NT2/D1 (cell line): Measurements from ENCODE around the gene STRIT1.

Experiments
- DNase-seq: peaks from one replicate; pipeline ENCODE4 v3.0.0-alpha.2; 2011; ENCODE audit warnings: low read depth, low spot score
- H3K27me3 ChIP-seq: 2 replicates; pipeline ENCODE4 v1.6.0; 2011; ENCODE audit warnings: mild to moderate bottlenecking; ENCODE audit not compliant: insufficient read length, insufficient read depth
- H3K36me3 ChIP-seq: 2 replicates; pipeline ENCODE4 v1.6.1; 2011; ENCODE audit warnings: mild to moderate bottlenecking, low read length, mixed read lengths; ENCODE audit not compliant: insufficient read depth, insufficient read length
- H3K4me1 ChIP-seq: 2 replicates; pipeline ENCODE4 v1.5.1; 2011; ENCODE audit not compliant: insufficient read depth, insufficient read length
- H3K4me3 ChIP-seq: 2 replicates; pipeline ENCODE4 v1.5.1; 2011; ENCODE audit warnings: low read depth; ENCODE audit not compliant: insufficient read length
- H3K9ac ChIP-seq: 2 replicates; pipeline ENCODE4 v1.6.0; 2011; ENCODE audit warnings: low read depth; ENCODE audit not compliant: insufficient read length
- H3K9me3 ChIP-seq: 2 replicates; pipeline ENCODE4 v1.5.1; 2011; ENCODE audit warnings: mild to moderate bottlenecking, low read length; ENCODE audit not compliant: insufficient read depth
- SUZ12 ChIP-seq: IDR thresholded peaks from 2 replicates; pipeline ENCODE4 v1.6.1; 2011; ENCODE audit not compliant: insufficient read length, insufficient read depth; ENCODE audit errors: extremely low read depth
- YY1 ChIP-seq: IDR thresholded peaks from 2 replicates; pipeline ENCODE4 v1.6.1; 2011; ENCODE audit not compliant: insufficient read length, insufficient read depth
- ZNF274 ChIP-seq: IDR thresholded peaks from 2 replicates; pipeline ENCODE4 v1.6.1; 2011; ENCODE audit warnings: mild to moderate bottlenecking, low read depth, low read length

STRIT1 gene

DNA sequence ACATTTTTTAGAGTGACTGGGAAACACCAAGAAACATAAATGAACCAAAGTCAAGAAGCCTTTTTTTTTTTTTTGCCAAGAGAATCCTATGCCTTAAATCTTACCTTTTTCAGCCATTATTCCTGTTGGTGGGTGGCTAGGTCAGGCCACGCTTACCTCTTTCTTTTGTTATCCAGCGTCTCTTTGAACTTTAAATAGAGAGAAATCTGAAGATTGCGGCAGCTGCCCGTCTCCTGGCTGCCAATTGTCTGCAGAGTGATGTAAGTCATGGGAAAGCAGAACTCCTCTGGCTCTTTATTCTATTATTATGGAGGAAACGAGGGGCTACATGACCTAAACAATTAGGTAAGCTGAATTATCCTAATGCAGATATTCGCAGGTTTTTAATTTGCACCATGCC is at the start of gene STRIT1:
Gene STRIT1 (minus strand): TSS at position 168 of the 400 bp plus-strand sequence.
- TF ChIP-seq YY1 (no peak), SUZ12 (no peak), ZNF274 (no peak)
- no peak for DNase-seq
- no peaks in the 10 kb centered on the region for H3K27me3 ChIP-seq
- H3K36me3 ChIP-seq, result no peaks in the 10 kb centered on the region
- no peak within 1 kb of the TSS for H3K9ac ChIP-seq
- H3K9me3 ChIP-seq, result peaks cover 17% of the 10 kb centered on the region
- H3K4me1 ChIP-seq, result no peaks in the 10 kb centered on the region
- no peak within 1 kb of the TSS for H3K4me3 ChIP-seq

DNA sequence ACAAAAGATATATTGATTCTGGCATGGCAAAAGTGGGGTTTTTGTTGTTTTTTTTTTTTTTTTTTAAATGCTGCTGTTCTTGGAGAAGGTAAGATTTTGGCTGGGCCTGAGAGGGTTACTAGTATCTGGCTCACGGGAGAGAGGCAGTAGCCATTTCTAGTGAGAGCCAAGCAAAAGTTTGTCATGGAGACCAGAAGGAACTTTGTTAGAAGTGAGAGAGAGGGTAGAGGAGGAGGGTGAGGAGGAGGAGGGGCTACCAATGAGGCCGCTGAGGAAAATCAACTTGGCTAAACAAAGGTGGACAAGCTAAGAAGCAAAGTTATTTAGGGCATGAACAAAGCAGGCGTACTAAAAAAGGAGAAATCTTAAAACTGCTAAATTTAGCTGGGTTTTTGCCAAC is 48.9 kb upstream of the STRIT1 start:
- Histone ChIP-seq H3K9me3 (no peaks in the 10 kb centered on the region), H3K9ac (no peak overlapping the region), H3K36me3 (no peaks in the 10 kb centered on the region), H3K4me1 (peaks cover 2% of the 10 kb centered on the region), H3K4me3 (no peak overlapping the region), H3K27me3 (no peaks in the 10 kb centered on the region)
- no peak for TF ChIP-seq SUZ12
- TF ChIP-seq ZNF274, result no peak
- no peak for TF ChIP-seq YY1
- no peak for DNase-seq

- Histone ChIP-seq H3K4me3 (no peak overlapping the region), H3K9me3 (no peaks in the 10 kb centered on the region), H3K4me1 (peaks cover 2% of the 10 kb centered on the region), H3K9ac (no peak overlapping the region), H3K36me3 (no peaks in the 10 kb centered on the region), H3K27me3 (no peaks in the 10 kb centered on the region)
- no peak for DNase-seq
- no peak for TF ChIP-seq SUZ12
- no peak for TF ChIP-seq ZNF274
- no peak for TF ChIP-seq YY1
Observed at GRCh38 chr3:155339052-155339451, 45.6 kb upstream of the STRIT1 start.

DNA sequence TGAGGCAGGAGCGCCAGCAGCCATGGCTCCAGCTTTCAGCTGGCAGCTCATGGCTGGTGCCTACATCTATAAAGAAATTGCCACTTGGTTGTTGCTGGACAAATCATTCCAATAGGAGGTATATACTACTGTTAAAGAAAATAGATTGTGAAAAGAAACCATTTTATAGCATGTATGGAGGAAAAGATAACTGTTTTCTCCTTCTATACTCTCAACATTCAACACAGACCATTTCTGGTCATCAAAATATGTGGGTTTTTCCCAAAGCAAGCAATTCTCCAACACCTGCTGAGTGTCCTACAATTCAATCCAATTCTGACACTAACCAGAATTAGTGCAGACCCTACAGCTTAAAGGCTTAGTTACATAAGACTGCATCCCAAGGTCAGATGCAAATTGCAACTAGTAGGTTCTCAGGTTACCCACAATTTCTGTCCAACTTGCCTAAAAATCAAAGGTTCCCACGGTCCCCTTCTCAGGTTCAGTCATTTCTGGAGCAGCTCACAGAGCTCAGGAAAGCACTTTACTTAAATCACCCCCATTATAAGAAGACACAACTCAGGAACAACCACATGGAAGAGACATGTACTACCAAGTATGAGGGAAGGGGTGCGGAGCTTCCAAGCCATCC is 42.4 kb upstream of the STRIT1 start:
- Histone ChIP-seq H3K27me3 (no peaks in the 10 kb centered on the region), H3K4me3 (no peak overlapping the region), H3K4me1 (no peaks in the 10 kb centered on the region), H3K9me3 (no peaks in the 10 kb centered on the region), H3K36me3 (no peaks in the 10 kb centered on the region), H3K9ac (no peak overlapping the region)
- TF ChIP-seq YY1, result no peak
- TF ChIP-seq SUZ12, result no peak
- TF ChIP-seq ZNF274, result no peak
- no peak for DNase-seq

DNA sequence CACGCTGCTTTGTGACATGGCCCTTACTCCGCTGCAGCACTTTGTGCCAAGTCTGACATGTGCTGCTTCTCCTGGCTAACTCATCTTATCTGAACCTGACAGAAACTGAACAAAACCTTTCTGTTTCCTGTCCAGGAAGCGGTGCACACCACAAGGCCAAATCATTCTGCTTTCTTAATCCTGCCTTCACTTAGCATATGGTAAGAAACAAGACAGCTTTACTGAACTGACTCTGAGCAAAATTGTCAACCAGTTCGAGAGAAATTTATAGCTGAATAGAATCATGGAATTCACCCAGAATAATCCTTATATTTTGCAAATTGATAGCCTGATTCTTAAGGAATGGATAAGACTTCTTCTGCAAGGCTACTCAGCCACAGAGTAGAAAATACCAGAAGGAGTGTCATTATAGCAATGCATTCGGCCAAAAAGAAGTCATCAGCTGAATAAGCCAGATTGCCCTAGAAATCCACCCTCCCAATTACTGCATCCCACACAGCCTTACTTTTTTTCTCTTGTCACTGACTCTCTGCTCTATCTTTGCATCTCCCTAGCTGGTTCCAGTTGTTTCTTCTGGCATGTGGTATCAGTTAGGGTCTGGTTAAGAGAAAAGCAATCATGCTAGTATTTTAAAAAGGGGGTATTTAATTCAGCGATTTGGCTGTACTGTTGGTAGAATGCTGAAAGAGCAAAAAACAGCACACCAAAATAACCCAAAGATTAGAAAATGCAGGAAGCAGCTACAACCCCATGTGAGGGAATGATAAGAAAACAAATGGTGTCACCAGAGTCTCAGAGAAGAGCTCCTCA is 41.6 kb upstream of the STRIT1 start:
- Histone ChIP-seq H3K9me3 (no peaks in the 10 kb centered on the region), H3K9ac (no peak overlapping the region), H3K36me3 (no peaks in the 10 kb centered on the region), H3K4me3 (no peak overlapping the region), H3K4me1 (no peaks in the 10 kb centered on the region), H3K27me3 (no peaks in the 10 kb centered on the region)
- TF ChIP-seq YY1 (no peak), ZNF274 (no peak), SUZ12 (no peak)
- DNase-seq, result no peak

DNA sequence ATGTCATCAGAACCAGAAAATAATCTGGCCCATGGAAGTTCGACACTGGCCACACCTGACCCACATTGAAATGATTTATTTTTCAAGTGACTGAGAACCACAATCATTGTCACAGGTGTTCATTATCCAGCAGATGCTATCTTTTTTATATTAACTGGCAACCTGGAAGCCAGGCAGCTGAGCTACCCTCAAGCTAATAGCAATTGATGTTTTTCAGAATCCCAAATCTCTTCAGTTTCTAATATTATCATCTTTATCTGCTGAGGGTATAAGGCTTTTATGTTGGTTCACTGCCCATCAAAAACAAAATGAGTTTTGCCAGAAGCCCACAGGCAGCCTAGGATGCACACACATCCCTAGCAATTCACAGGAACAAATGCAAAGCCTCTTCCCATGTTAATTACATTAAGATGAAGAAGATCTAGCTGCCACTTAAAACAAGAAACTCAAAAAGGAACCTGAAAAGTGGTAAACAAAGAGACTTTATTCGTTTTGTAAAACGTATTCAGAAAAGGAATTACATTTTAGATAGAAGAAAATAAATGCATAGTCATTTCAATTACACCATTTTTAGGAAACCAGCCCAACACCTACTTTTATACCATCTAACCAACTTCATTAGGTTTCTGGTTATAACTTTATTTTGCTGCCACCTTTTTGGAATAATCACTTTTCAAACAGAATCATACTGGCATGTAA is 40.9 kb upstream of the STRIT1 start:
- H3K9me3 ChIP-seq, result no peaks in the 10 kb centered on the region
- no peaks in the 10 kb centered on the region for H3K36me3 ChIP-seq
- no peak overlapping the region for H3K9ac ChIP-seq
- no peaks in the 10 kb centered on the region for H3K4me1 ChIP-seq
- no peak overlapping the region for H3K4me3 ChIP-seq
- TF ChIP-seq SUZ12 (no peak), YY1 (no peak), ZNF274 (no peak)
- DNase-seq, result no peak
- H3K27me3 ChIP-seq, result no peaks in the 10 kb centered on the region

DNA sequence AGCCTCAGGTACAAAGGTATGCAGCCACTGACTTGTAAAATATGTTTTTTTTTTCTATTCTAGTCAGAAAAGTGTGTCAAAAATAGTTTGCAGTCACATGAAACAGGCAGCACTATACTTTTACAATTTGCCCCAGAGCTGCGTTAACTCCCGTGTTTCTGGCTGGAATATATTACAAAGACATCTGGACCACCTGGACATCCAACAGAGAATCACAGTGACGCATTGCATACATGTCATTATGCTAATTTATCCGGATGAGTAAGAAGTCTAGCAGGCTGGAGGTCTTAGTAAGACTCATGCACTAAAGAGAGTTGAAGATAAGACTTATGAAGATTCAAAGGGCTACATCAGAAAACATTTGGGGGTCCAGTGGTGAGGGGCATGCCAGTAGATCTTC is 39.2 kb upstream of the STRIT1 start:
- no peak for DNase-seq

More for the DNA sequence above, 39.2 kb upstream of the STRIT1 start:
- Histone ChIP-seq H3K27me3 (no peaks in the 10 kb centered on the region), H3K4me3 (no peak overlapping the region), H3K36me3 (no peaks in the 10 kb centered on the region), H3K9ac (no peak overlapping the region), H3K4me1 (no peaks in the 10 kb centered on the region), H3K9me3 (no peaks in the 10 kb centered on the region)
- no peak for TF ChIP-seq ZNF274
- no peak for TF ChIP-seq SUZ12
- TF ChIP-seq YY1, result no peak
